SU-DHL-6 (cell line): ENCODE measurements around the gene SKI.

Experiments used
- H2AFZ ChIP-seq: fragments of 200-600 bp; sonication (generic); 2 replicates; pipeline ENCODE4 v1.6.1; 2014; ENCODE audit warnings: low read depth, mild to moderate bottlenecking, moderate library complexity, mixed read lengths, antibody characterized with exemption, low read length; ENCODE audit not compliant: severe bottlenecking
- H3F3A ChIP-seq: fragments of 200-600 bp; shearing (Covaris generic); 2 replicates; pipeline ENCODE4 v1.6.0; 2016; ENCODE audit warnings: antibody characterized with exemption, mild to moderate bottlenecking; ENCODE audit not compliant: insufficient read depth
- H3K27ac ChIP-seq: fragments of 200-600 bp; sonication (generic); 2 replicates; pipeline ENCODE4 v1.5.1; 2016; ENCODE audit warnings: low read depth, mild to moderate bottlenecking, low read length, moderate library complexity, mixed read lengths
- H3K27me3 ChIP-seq: fragments of 200-600 bp; sonication (generic), shearing (Covaris generic); 2 replicates; pipeline ENCODE4 v1.6.0; 2014; ENCODE audit warnings: mild to moderate bottlenecking, low read length
- H3K36me3 ChIP-seq: fragments of 200-600 bp; sonication (generic); 2 replicates; pipeline ENCODE4 v1.6.1; 2014; ENCODE audit warnings: mild to moderate bottlenecking, low read length, mixed read lengths
- H3K4me2 ChIP-seq: fragments of 300-600, 200-600 bp; shearing (Covaris generic), sonication (generic); 2 replicates; pipeline ENCODE4 v1.6.0; 2014; ENCODE audit warnings: low read length, low read depth, mild to moderate bottlenecking; ENCODE audit not compliant: poor library complexity, severe bottlenecking
- H3K4me3 ChIP-seq: fragments of 200-600 bp; sonication (generic); 2 replicates; pipeline ENCODE4 v1.5.1; 2014; ENCODE audit warnings: antibody characterized with exemption, low read length, mild to moderate bottlenecking, mixed read lengths; ENCODE audit not compliant: insufficient read depth, poor library complexity, severe bottlenecking
- H3K79me2 ChIP-seq: fragments of 200-600 bp; sonication (generic); 2 replicates; pipeline ENCODE4 v1.6.1; 2014; ENCODE audit warnings: mild to moderate bottlenecking, low read length, moderate library complexity; ENCODE audit not compliant: insufficient read depth
- H3K9ac ChIP-seq: fragments of 200-600 bp; sonication (generic); 2 replicates; pipeline ENCODE4 v1.7.0; 2014; ENCODE audit warnings: mild to moderate bottlenecking, low read length
- H3K9me2 ChIP-seq: fragments of 200-600 bp; sonication (generic); replicated peaks from 2 replicates; pipeline ENCODE4 v1.6.1; 2014; ENCODE audit warnings: low read length; ENCODE audit not compliant: insufficient read depth
- H3K9me3 ChIP-seq: fragments of 200-600 bp; sonication (generic); 2 replicates; pipeline ENCODE4 v1.6.1; 2014; ENCODE audit warnings: low read length, mixed read lengths; ENCODE audit not compliant: insufficient read depth
- H4K20me1 ChIP-seq: fragments of 200-600 bp; sonication (generic); 2 replicates; pipeline ENCODE4 v1.6.1; 2014; ENCODE audit warnings: low read depth, mild to moderate bottlenecking, antibody characterized with exemption, low read length, moderate library complexity, mixed read lengths
- CTCF ChIP-seq: fragments of 200-600 bp; sonication (generic); IDR thresholded peaks from one replicate; pipeline ENCODE4 v1.5.1; 2017; ENCODE audit warnings: antibody characterized with exemption, mild to moderate bottlenecking, low read length, moderate library complexity; ENCODE audit not compliant: insufficient read depth, poor library complexity, severe bottlenecking
- EZH2phosphoT487 ChIP-seq: fragments of 200-600 bp; sonication (generic), shearing (Covaris generic); conservative IDR thresholded peaks from 2 replicates; pipeline ENCODE4 v1.6.1; 2018; ENCODE audit warnings: mild to moderate bottlenecking, antibody characterized with exemption, low read length, moderate library complexity, mixed read lengths

SKI gene

GRCh38 chr1:2209400-2210083 lies 18.6 kb upstream of the SKI start:
- Histone ChIP-seq H3F3A (no peaks in the 10 kb centered on the region), H2AFZ (no peak overlapping the region), H3K27me3 (no peaks in the 10 kb centered on the region), H3K79me2 (no peaks in the 10 kb centered on the region), H3K9me2 (no peaks in the 10 kb centered on the region), H3K4me2 (no peak overlapping the region), H3K9ac (no peak overlapping the region), H3K36me3 (no peaks in the 10 kb centered on the region), H3K9me3 (no peaks in the 10 kb centered on the region), H3K4me3 (no peak overlapping the region), H3K27ac (no peak overlapping the region), H4K20me1 (no peaks in the 10 kb centered on the region)
- no peak for TF ChIP-seq EZH2phosphoT487
- no peak for TF ChIP-seq CTCF

GRCh38 chr1:2210084-2210653 lies 17.9 kb upstream of the SKI start:
- no peaks in the 10 kb centered on the region for H3K36me3 ChIP-seq
- no peak overlapping the region for H3K9ac ChIP-seq
- H3K4me3 ChIP-seq = no peak overlapping the region
- no peak overlapping the region for H3K4me2 ChIP-seq
- H4K20me1 ChIP-seq = no peaks in the 10 kb centered on the region
- H3F3A ChIP-seq = no peaks in the 10 kb centered on the region
- no peaks in the 10 kb centered on the region for H3K27me3 ChIP-seq
- H3K9me3 ChIP-seq = no peaks in the 10 kb centered on the region
- H2AFZ ChIP-seq = no peak overlapping the region
- no peaks in the 10 kb centered on the region for H3K9me2 ChIP-seq
- TF ChIP-seq CTCF (no peak), EZH2phosphoT487 (no peak)
- H3K27ac ChIP-seq = no peak overlapping the region
- no peaks in the 10 kb centered on the region for H3K79me2 ChIP-seq

GRCh38 chr1:2210786-2211185 lies 17.3 kb upstream of the SKI start:
- Histone ChIP-seq H3K27ac (no peak overlapping the region), H3K9me3 (no peaks in the 10 kb centered on the region), H3K4me3 (no peak overlapping the region), H3K79me2 (no peaks in the 10 kb centered on the region), H3K9me2 (no peaks in the 10 kb centered on the region), H3K27me3 (no peaks in the 10 kb centered on the region), H2AFZ (no peak overlapping the region), H3K36me3 (no peaks in the 10 kb centered on the region), H3K4me2 (no peak overlapping the region), H3F3A (no peaks in the 10 kb centered on the region), H4K20me1 (no peaks in the 10 kb centered on the region), H3K9ac (no peak overlapping the region)
- TF ChIP-seq EZH2phosphoT487 (no peak), CTCF (no peak)
